WI38 (cell line): Measurements from ENCODE around the gene DZIP3.
"Not testable (repeated sequence)": the region's sequence is repeated elsewhere in the genome, so short reads cannot be mapped to it uniquely, and the experiment has no call there.

Experiments
- H3K4me3 ChIP-seq: 2 replicates; pipeline ENCODE4 v1.5.1; 2011; ENCODE audit warnings: low read depth, mild to moderate bottlenecking, control low read depth, low read length
- CTCF ChIP-seq: IDR thresholded peaks from 2 replicates; pipeline ENCODE4 v1.5.1; 2012; ENCODE audit warnings: low read depth, mild to moderate bottlenecking, control low read depth, low read length

The DZIP3 gene

GRCh38 chr3:108610651-108611050, 21.1 kb downstream of the DZIP3 start:
- no peak overlapping the region for H3K4me3 ChIP-seq
- TF ChIP-seq CTCF = no peak

GRCh38 chr3:108616090-108616489, 26.6 kb downstream of the DZIP3 start:
- H3K4me3 ChIP-seq = not testable (repeated sequence)

- no peak for TF ChIP-seq CTCF
Observed at GRCh38 chr3:108620250-108620649, 30.7 kb downstream of the DZIP3 start.

GRCh38 chr3:108623504-108623903, 34.0 kb downstream of the DZIP3 start:
- TF ChIP-seq CTCF = no peak

More at GRCh38 chr3:108620250-108620649, 30.7 kb downstream of the DZIP3 start:
- no peak overlapping the region for H3K4me3 ChIP-seq

GRCh38 chr3:108629974-108630373, 40.5 kb downstream of the DZIP3 start:
- H3K4me3 ChIP-seq = no peak overlapping the region
- TF ChIP-seq CTCF = no peak

More at GRCh38 chr3:108623504-108623903, 34.0 kb downstream of the DZIP3 start:
- H3K4me3 ChIP-seq = no peak overlapping the region

- TF ChIP-seq CTCF = no peak
- no peak overlapping the region for H3K4me3 ChIP-seq
Observed at GRCh38 chr3:108642526-108642925, 53.0 kb downstream of the DZIP3 start.

GRCh38 chr3:108645364-108645763, 55.8 kb downstream of the DZIP3 start:
- H3K4me3 ChIP-seq = no peak overlapping the region
- TF ChIP-seq CTCF = no peak

- not testable (repeated sequence) for H3K4me3 ChIP-seq
Observed at GRCh38 chr3:108655664-108656063, 66.1 kb downstream of the DZIP3 start.

- TF ChIP-seq CTCF = no peak
- H3K4me3 ChIP-seq = no peak overlapping the region
Observed at GRCh38 chr3:108661699-108662098, 72.2 kb downstream of the DZIP3 start.
